ENCODE measurements around the gene ATRN.

DNA sequence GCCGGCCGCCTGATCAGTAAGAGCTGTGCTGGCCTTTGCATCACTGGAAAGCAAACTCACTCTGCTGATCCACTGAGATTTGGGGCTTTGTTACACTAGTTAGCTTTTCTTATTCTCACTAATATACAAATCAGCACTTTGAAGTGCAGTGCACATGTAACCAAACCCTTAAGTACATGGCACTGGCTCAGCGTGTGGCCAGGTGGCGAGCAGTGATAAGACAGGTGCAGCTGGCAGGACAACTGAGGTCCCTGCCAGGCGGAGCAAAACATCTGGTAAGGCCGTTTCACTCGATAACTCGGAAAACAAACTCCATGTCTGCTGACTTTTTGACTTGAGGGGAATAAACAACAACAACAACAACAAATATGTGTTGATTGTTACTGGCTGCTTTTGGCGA lies 181.4 kb downstream of the ATRN start:
- no peak for TF ChIP-seq EZH2phosphoT487 (IDR thresholded peaks at IDR 0.05; ENCODE audit: borderline replicate concordance, low read depth, low read length)
- TF ChIP-seq, protein P1, sequence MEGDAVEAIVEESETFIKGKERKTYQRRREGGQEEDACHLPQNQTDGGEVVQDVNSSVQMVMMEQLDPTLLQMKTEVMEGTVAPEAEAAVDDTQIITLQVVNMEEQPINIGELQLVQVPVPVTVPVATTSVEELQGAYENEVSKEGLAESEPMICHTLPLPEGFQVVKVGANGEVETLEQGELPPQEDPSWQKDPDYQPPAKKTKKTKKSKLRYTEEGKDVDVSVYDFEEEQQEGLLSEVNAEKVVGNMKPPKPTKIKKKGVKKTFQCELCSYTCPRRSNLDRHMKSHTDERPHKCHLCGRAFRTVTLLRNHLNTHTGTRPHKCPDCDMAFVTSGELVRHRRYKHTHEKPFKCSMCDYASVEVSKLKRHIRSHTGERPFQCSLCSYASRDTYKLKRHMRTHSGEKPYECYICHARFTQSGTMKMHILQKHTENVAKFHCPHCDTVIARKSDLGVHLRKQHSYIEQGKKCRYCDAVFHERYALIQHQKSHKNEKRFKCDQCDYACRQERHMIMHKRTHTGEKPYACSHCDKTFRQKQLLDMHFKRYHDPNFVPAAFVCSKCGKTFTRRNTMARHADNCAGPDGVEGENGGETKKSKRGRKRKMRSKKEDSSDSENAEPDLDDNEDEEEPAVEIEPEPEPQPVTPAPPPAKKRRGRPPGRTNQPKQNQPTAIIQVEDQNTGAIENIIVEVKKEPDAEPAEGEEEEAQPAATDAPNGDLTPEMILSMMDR (conservative IDR thresholded peaks at IDR 0.05; ENCODE audit: low read length) = no peak

All from OCI-LY7 (cell line).